HG02610 (cell line): ENCODE results near the gene TTYH3.

Source experiments
- ATAC-seq: cut with Tn5 transposase; IDR thresholded peaks from one replicate; pipeline ENCODE4 v1.9.1; 2021; ENCODE audit warnings: mild to moderate bottlenecking, moderate library complexity; ENCODE audit not compliant: unreplicated experiment

TTYH3 gene

DNA sequence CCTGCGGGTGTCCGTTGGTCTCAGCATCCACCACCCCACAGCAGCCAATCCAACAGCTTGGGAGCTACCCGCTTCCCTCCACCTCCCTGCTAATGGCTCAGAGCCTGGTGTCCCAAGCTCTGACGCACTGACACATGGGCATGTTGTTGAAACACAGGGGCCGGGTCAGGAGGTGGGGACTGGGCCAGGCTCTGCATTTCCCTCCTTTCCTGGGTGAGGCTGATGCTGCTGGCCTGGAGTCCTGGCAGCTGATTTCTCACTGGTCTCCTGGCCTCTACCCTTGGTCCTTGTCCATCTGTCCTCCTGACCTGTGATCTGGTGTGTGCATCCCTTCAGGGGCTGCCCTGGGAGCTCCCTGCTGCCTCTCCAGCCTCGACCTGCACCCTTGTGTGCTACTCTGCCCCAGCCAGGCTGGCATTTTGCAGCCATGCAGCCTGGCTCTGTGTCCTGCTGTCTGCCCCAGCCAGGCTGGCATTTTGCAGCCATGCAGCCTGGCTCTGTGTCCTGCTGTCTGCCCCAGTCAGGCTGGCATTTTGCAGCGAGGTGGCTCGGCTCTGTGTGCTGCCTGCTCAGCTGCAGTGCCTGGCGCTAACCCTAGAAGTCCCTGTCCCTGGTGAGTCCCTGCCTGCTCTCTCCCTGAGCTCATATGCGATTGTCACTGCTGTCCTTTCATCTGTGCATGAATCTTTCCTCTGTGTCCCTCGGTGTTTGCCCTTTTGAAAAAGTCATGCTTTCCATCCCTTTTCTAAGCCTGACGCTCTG is 70.2 kb downstream of the TTYH3 start:
- no peak for ATAC-seq

DNA sequence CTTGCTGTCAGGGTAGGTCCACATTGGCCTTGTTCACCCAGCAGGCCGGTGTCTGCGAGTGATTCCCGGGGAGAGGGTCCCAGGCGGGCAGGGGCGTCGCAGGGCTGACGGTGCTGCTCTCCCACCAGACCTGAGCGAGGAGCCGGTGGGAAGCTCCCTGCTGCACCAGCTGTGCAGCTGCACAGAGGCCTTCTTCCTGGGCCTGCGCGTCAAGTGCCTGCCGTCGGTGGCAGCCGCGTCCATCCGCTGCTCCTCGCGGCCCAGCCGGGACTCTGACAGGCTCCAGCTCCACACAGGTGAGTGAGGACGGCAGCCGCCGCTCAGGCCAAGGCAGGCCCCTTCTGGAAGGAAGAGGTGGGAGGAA is 70.8 kb downstream of the TTYH3 start:
- no peak for ATAC-seq

DNA sequence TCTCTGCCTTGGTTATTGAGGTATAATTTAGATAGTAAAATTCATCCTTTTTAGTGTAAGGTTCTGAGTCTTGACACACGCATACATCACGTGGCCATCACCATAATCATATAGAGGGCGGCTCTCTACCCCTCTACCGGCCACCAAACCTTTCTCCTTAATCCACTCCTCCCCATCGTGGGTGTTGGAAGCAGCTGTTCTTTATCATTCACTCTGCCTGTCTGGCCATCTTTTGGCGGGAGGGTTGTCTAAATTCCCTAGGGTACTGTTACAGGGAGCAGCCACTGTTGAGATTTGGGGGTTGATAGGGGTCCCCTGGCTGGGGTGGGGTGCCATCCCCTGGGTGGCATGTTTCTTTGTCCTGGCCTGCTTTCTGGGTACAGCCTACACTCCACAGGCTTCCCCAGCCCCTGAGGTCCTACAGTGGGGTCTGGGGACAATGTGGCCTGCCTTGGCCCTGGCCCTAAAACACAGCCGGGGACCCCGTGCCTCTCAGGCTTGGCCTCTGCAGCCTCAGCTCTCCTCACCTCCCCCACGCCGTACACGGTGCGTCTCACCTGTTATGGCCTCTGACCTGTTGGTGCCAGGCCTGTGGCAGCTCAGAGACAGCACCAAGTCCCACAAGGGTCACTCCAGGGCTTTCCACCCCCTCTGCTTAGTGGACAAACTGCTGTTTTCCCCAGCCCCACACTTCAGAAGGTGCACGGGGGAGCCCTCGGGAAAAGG is 73.7 kb downstream of the TTYH3 start:
- no peak for ATAC-seq

DNA sequence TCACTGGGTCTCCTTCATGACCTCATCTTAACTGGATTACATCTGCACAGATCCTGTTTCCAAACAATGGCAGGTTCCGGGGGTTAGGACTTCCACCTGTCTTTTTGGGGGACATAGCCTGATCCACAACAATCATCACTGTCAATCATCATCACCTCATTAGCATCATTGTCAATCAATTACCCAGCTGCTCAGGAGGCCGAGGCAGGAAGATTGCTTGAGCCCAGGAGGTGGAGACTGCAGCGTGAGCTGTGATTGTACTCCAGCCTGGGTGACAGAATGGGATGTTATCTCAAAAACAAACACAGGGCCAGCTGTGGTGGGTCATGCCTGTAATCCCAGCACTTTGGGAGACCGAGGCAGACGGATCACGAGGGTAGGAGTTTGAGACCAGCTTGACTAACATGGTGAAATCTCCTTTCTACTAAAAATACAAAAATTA is 74.9 kb downstream of the TTYH3 start:
- ATAC-seq, result no peak

DNA sequence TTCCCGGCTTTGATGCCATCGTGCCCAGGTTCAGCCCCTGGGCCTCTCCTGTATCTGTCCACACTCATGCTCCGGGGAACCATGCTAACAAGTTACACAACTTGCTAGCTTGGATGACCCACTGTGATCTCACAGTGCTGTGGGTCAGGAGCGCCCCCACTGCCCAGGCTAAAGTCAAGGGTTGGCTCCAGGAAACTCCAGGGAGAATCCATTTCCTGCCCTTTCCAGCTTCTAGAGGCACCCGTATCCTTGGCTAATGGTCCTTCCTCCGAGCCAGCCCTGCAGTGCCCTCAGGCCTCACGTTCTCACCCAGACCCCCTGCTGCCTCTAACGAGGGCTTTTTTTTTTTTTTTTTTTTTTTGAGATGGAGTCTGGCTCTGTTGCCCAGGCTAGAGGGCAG is 75.7 kb downstream of the TTYH3 start:
- no peak for ATAC-seq

DNA sequence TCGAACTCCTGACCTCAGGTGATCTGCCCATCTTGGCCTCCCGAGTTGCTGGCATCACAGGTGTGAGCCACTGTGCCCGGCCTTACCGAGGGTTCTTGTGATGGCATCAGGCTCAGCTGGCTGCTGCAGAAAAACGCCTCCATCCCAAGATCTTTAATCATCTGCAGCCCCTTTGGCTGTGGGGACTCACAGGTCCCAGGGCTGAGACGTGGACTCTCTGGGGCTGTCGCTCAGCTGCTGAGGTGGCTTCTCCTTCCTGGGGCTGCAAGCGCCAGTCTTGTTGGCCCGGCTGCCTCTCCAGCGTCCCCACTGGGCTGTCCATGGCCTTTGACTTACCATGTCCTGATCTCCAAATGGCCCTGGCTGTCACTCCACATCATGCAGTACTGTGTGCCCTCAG is 76.3 kb downstream of the TTYH3 start:
- no peak for ATAC-seq

DNA sequence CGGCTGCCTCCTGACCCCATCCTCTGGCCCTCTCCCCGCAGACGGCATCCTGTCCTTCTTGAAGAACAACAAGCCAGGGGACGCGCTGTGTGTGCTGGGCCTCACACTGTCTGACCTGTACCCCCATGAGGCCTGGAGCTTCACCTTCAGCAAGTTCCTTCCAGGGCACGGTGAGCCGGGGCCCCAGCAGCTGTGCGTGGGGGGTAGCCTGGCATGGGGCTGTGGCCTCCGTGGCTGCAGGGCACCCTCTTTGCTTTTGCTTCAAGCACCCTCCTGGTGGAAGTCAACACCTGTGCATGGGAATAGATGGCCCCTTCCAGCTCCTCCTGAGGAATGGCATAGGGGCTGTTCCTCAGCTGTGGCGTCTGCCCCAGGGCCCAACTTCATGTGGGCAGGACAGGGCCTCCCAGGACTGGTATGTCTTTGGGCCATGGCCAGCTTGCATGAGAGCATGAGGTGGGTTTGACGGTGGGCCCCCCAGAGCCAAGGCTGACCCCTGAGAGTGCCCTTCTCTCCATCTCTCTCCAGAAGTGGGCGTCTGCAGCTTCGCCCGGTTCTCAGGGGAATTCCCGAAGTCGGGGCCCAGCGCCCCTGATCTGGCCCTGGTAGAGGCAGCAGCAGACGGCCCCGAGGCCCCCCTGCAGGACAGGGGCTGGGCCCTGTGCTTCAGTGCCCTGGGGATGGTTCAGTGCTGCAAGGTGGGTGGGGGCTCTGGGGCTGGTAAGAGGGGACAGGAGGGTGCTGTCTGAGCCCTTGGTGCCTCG is 76.9 kb downstream of the TTYH3 start:
- no peak for ATAC-seq

DNA sequence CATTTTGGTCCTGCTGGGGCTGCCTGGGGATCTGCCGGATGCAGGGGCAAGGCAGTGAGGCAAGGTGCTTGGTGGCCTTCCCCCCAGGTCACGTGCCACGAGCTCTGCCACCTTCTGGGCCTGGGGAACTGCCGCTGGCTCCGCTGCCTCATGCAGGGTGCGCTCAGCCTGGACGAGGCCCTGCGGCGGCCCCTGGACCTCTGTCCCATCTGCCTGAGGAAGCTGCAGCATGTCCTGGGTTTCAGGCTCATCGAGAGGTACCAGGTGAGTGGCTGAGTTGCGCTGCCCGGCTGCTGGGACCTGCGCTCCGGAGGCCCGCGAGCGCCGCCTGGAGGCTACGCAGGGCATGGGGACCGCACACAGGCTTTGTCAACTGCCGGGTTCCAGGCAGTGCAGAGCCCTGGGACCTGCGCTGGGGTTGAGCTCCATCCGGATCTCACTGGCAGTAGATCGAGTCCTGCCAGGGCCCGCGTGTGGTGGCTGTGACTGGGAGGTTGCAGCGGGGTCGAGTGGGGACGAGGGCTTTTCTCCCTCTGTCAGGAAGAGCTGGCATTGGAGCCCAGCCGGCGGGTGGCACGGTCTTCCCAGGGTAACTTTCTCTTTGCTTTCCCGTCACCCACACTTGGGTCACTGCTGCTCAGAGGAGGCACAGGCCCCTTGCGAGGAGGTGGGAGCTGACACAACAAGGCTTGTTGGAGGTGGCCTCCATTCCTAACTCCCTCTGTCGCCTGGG is 77.9 kb downstream of the TTYH3 start:
- ATAC-seq, result peak; percentile 41

DNA sequence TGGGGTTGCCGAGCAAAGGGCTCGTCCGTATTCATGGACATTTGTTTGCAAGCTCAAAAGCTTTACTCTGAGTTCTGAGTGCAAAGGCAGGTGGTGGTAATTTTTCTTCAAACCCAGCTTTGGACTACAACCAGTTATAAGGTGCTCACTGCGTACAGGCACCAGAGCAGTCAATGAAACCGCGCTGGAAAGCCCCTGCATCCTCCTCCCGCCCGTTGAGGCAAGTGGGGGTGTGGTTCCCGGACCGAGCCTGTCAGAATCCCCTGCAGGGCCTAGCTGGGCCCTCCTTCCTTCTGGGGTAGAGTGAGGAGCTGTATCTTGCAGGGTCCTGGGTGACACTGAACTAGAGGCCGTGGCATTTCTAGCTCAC is 78.5 kb downstream of the TTYH3 start:
- ATAC-seq, result peak; percentile 63

DNA sequence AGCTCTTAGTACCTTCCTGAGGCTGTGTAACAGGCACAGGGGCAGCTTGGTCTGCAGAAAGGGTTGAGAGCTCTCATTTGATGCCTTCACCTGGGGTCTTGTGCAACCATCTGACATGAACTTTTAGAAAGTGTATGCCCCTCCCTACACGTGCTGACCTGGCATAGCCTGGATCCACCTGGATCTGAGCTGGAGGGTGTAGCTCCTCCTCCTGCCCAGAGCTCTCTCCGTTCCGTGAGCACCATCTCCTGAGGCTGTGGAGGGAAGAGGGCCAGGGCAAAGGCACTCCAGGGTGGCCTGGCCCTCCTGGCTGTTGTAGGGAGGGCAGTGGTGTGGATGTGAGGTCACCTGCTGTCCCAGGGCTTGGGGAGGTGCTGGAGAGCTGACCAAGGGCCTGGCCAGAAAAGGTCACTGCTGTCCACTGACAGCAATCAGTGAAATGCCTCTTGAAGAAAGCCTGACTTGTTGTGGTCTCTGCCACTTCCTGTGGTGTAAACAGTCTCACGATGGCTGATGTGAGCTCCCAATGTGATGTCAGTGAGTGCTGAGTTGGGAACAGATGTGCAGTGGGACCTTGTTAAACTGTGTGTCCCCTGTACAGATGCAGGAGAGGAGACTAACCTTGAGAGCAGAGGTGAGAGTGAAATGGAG is 79.2 kb downstream of the TTYH3 start:
- peak; percentile 37 for ATAC-seq

DNA sequence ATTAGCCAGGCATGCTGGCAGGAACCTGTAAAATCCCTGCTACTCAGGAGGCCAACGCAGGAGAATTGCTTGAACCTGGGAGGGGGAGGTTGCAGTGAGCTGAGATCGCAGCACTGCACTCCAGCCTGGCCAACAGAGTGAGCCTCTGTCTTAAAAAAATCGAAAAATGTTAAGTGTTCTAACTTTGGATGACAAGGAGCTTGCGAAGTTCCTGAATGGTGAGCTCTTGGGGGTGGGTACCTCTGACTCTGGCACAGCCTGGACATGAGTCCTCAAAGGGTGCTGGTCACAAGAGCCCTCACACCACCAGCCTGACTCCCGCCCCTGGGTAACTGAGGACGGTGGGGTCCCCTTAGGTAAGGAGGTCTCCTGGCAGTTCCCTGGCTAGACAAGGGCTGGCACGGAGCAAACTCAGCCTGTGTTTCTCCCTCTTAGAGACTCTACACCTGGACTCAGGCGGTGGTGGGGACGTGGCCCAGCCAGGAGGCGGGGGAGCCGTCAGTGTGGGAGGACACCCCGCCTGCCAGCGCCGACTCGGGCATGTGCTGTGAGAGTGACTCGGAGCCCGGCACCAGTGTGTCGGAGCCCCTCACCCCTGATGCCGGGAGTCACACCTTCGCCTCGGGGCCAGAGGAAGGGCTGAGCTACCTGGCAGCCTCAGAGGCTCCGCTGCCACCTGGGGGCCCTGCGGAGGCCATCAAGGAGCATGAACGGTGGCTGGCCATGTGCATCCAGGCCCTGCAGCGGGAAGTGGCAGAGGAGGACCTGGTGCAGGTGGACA is 80.3 kb downstream of the TTYH3 start:
- no peak for ATAC-seq

DNA sequence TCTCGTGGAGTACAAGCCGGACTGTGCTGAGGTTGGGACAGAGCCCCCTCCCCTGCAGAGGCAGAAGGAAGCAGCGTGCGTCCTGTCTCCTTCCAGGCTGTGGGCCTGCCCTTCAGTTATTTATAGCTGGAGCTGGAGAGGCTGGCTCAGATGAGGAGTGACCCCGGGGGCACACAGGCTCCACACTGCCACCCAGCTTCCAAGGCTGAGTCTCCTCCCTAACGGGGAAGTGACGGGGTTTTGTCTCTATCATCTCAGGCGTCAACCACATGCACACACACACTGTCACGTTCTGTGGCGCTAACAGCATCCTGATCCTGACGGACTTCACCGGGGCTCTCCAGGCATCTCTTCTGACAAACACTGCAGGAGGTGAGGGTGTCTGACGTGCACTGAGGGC is 81.6 kb downstream of the TTYH3 start:
- no peak for ATAC-seq

DNA sequence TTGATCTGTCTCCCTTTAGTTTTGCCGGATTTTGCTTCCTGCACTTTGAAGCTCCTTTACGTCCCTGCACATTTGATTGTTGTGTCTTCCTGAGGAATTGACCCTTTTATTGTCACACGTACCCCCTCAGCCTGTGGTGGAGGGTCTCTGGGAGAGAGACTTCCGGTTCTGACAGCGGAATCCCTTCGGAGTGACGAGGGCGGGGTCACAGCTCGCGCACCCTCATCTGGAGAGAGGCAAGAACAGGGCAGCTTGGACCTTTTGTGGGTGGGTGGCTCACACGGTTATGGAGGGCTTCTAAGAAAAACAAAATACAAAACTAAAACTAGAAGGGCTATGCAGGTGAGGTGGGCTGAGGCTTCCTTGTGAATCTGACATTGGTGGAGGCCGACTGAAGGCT is 82.2 kb downstream of the TTYH3 start:
- no peak for ATAC-seq
